ENCODE measurements around the gene IPMK.

DNA sequence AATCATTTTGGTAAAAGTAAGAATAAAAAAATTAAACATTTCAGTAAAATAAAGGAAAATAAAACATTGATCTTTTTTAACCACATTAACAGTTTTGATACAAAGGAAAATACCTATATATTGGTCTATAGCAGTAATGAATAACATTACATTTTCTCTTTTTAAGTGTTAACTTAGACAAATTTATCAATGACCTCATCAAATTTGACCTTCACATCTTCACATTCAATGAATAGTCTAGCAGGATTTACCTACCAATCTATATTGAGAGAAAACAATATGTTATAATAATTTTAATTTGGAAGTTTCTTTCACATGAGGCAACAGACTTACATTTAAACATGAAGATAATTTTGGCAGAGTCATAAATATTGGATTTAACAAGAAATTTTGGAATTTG is 49.2 kb upstream of the IPMK start:
- TF ChIP-seq CREB1 (IDR thresholded peaks at IDR 0.05) (no peak), FOSL1 (IDR thresholded peaks at IDR 0.05; ENCODE audit: insufficient read depth, low read depth, low read length) (no peak), YY1 (IDR thresholded peaks at IDR 0.05; ENCODE audit: low read depth, low read length) (no peak)
- TF ChIP-seq, protein P1, sequence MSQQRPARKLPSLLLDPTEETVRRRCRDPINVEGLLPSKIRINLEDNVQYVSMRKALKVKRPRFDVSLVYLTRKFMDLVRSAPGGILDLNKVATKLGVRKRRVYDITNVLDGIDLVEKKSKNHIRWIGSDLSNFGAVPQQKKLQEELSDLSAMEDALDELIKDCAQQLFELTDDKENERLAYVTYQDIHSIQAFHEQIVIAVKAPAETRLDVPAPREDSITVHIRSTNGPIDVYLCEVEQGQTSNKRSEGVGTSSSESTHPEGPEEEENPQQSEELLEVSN (IDR thresholded peaks at IDR 0.05), result no peak

Data from H1 (cell line).